ENCODE results near the gene IGF1R. TPM values are rescaled to one million over a fixed set of nuclear protein-coding genes. Genes with fewer than 3 reads are reported as not detected.

IGF1R gene
- total RNA-seq, 4 donors from 2014 or later: 31.6 to 87.8 (median 60.0) TPM

DNA sequence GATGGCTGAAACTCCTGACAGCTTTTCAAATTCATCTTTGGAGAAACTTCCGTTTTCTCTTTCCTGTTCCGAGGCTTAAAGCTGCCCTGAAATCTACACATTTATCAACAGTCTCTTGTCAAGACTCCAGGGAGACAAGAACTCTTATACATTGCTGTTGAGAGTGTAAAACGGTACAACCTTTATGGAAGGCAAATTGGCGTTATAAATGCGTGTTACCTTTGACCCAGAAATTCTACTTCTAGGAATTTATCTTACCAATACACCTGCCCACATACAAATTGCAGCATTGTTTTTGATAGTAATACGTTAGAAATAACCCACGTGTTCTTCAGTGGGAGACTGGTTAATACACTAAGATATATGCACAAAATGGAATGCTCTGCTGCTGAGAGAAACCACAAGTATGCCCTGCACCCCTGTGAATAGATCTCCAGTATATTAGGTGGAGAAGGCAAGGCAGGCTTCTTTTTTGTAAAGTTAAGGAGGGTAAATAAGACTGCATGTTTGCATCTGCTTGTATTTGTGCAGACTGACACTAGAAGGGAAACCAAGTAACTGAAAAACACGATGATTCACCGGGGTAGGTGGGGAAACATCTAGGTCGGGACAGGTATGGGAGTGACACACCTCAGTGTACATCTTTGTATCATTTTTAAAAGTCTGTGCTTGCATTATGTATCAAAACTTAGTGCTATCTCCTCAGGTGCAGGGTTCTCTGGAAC lies 97.5 kb downstream of the IGF1R start:
- Histone ChIP-seq H3K4me1 (peaks cover 0 to 36% (median 8%) of the 10 kb centered on the region in 3 donors), H3K27me3 (no peaks in the 10 kb centered on the region), H3K9me3 (no peaks in the 10 kb centered on the region), H3K27ac (no peak overlapping the region), H3K4me3 (no peak overlapping the region), H3K36me3 (no peaks in the 10 kb centered on the region)
- no peak for TF ChIP-seq POLR2AphosphoS5 (IDR thresholded peaks at IDR 0.05)
- no peak for TF ChIP-seq EP300 (IDR thresholded peaks at IDR 0.05)
- TF ChIP-seq, protein P1, sequence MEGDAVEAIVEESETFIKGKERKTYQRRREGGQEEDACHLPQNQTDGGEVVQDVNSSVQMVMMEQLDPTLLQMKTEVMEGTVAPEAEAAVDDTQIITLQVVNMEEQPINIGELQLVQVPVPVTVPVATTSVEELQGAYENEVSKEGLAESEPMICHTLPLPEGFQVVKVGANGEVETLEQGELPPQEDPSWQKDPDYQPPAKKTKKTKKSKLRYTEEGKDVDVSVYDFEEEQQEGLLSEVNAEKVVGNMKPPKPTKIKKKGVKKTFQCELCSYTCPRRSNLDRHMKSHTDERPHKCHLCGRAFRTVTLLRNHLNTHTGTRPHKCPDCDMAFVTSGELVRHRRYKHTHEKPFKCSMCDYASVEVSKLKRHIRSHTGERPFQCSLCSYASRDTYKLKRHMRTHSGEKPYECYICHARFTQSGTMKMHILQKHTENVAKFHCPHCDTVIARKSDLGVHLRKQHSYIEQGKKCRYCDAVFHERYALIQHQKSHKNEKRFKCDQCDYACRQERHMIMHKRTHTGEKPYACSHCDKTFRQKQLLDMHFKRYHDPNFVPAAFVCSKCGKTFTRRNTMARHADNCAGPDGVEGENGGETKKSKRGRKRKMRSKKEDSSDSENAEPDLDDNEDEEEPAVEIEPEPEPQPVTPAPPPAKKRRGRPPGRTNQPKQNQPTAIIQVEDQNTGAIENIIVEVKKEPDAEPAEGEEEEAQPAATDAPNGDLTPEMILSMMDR (IDR thresholded peaks at IDR 0.05): no peak
- TF ChIP-seq POLR2A (IDR thresholded peaks at IDR 0.05): no peak
- no peak for ATAC-seq
- 77 to 86% methylated on average over 10 of the region's 10 CpGs for WGBS, 2 donors (ENCODE audit: low coverage in 1 of 2)

DNA sequence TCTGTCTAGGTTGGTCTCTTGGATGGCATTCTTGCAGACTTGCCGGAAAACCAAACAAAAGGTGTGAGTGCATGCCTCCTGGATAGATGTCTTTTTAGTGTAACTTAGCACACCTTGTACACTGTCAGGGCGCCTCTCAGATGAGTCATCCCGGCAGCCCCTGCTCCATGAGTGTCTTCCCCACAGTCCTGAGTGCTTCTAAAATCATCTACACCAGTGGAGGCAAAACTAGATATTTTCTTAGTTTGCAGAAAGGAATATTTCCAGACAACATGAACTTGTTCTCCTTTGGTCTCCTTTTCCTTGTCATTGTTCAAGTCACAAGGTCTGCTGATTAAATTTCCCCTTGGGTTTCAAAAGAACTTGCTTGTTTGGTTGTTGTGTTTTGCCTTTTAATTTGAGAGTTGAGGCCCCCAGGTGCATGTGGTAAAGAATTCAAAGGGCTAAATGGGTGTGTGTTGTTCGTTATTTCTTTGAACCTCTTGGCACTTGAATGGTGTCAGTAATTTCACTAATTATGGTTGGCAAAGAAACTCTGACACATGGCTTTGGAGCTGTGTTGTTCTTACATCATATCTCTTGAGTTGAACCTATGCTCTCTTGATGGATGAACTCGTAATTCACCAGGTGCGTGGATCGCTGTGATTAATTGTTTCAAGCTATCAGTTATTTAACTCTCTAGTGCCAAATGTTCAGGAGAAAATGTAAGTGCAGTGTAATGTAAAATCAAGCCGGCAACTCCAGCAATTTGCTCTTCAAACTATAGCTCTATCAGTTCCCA lies 98.2 kb downstream of the IGF1R start:
- Histone ChIP-seq H3K9me3 (no peaks in the 10 kb centered on the region), H3K4me3 (no peak overlapping the region), H3K27me3 (no peaks in the 10 kb centered on the region), H3K27ac (no peak overlapping the region), H3K4me1 (peaks cover 0 to 40% (median 10%) of the 10 kb centered on the region in 3 donors), H3K36me3 (no peaks in the 10 kb centered on the region)
- 79 to 90% methylated on average over 7 to 8 of the region's 8 CpGs for WGBS, 2 donors (ENCODE audit: low coverage in 1 of 2)
- TF ChIP-seq, protein P1 (IDR thresholded peaks at IDR 0.05): no peak
- TF ChIP-seq POLR2AphosphoS5 (IDR thresholded peaks at IDR 0.05) (no peak), POLR2A (IDR thresholded peaks at IDR 0.05) (no peak), EP300 (IDR thresholded peaks at IDR 0.05) (no peak)
- ATAC-seq: no peak

DNA sequence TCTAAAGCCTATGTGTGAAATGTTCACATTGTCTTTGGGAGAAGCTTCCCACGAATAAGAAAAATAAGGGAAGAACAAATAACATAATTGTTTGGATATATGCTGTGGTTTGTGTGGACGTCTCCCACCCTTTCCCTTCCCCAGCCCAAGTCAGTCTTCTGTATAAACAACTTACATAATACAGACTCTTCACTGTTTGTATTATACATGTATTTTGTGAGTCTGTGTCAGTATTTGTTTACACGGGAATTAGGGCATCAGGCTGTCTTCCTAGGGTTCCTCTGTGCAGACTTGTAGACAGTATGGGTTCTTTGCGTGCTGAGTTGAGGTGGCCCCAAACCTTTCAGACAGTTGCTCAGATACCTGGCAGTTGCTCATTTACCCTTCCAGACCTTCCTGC lies 103.4 kb downstream of the IGF1R start:
- WGBS, 2 donors (ENCODE audit: low coverage in 1 of 2): 23 to 82% methylated on average over 3 to 4 of the region's 4 CpGs
- Histone ChIP-seq H3K27me3 (no peaks in the 10 kb centered on the region), H3K27ac (no peak overlapping the region), H3K9me3 (no peaks in the 10 kb centered on the region), H3K4me3 (no peak overlapping the region), H3K36me3 (no peaks in the 10 kb centered on the region), H3K4me1 (peaks cover 2 to 47% (median 9%) of the 10 kb centered on the region in 3 donors)
- no peak for ATAC-seq
- TF ChIP-seq POLR2A (IDR thresholded peaks at IDR 0.05) (no peak), EP300 (IDR thresholded peaks at IDR 0.05) (no peak), POLR2AphosphoS5 (IDR thresholded peaks at IDR 0.05) (no peak)
- TF ChIP-seq, protein P1 (IDR thresholded peaks at IDR 0.05): no peak

DNA sequence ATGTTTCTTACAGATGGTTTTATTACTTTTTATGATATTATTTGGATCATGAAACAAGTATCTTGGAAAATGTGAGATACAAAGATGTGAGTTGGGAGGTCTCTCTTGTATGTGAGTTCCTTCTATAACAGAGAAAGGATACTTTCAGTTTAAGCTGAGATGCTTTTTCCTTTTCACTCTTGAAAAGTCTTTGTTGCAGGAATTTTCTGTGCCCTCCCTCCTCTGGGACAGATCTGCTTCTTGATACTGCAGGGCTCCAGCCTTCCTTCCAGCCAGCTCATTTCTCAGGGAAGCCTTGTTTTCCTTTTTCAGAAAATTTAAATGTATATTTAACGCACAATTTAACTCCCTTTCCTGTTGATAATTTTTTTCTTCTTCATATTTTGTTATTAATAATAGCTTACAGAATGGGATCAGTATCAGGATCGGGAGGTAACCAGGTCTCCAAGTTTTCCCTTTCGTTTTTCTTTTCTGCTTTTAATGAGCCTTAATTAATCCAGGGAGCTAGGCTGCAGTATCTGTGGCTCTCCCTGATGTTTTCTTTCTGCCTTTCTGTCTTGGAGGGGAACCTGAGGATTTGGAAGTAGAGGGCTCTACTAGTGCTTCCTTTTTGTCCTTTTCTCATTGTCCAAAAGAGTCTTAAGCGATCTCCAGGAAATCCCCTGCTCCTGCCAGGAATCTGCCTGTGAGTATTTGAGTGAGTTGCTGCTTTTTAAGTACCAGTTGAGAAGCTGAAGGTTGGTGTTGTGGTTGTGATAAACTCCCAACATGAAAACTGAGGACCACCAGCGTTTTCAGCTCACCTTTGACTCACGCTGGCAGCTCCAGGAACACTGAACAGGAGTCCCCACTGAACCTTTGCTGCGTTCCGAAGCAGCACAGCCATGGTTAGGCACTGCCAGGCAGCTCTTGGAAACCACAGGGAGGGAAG lies 105.7 kb downstream of the IGF1R start:
- Histone ChIP-seq H3K4me1 (peaks cover 2 to 54% (median 13%) of the 10 kb centered on the region in 3 donors), H3K27me3 (no peaks in the 10 kb centered on the region), H3K27ac (peak overlapping the region in 2 of 4 donors; percentile 5 to 42), H3K9me3 (no peaks in the 10 kb centered on the region), H3K4me3 (peak overlapping the region; percentile 32 to 37), H3K36me3 (no peaks in the 10 kb centered on the region)
- no peak for ATAC-seq
- 6 to 11% methylated on average over 4 to 8 of the region's 8 CpGs for WGBS, 2 donors (ENCODE audit: low coverage in 1 of 2)
- TF ChIP-seq, protein P1 (IDR thresholded peaks at IDR 0.05): no peak
- TF ChIP-seq EP300 (IDR thresholded peaks at IDR 0.05) (no peak), POLR2AphosphoS5 (IDR thresholded peaks at IDR 0.05) (no peak), POLR2A (IDR thresholded peaks at IDR 0.05) (no peak)
